Prostate gland (tissue), 2 donors: ENCODE data around the gene PRSS21.

Experiments used
- CTCF ChIP-seq, 4 experiments: fragments of 200-600 bp in 2 of 4; fragments of 450-650 bp in 2 of 4; sonication (generic) in 2 of 4; IDR thresholded peaks; 1 replicate in 3 of 4; 2 replicates in 1 of 4; pipeline ENCODE4 v1.5.1; 2016 to 2019; ENCODE audit warnings: antibody characterized with exemption in 4 of 4, mild to moderate bottlenecking in 2 of 4, moderate library complexity in 2 of 4
- POLR2AphosphoS5 ChIP-seq: sonication (generic); formaldehyde crosslinking; IDR thresholded peaks from one replicate; pipeline ENCODE4 v1.6.1; 2017; ENCODE audit warnings: antibody characterized with exemption

DNA sequence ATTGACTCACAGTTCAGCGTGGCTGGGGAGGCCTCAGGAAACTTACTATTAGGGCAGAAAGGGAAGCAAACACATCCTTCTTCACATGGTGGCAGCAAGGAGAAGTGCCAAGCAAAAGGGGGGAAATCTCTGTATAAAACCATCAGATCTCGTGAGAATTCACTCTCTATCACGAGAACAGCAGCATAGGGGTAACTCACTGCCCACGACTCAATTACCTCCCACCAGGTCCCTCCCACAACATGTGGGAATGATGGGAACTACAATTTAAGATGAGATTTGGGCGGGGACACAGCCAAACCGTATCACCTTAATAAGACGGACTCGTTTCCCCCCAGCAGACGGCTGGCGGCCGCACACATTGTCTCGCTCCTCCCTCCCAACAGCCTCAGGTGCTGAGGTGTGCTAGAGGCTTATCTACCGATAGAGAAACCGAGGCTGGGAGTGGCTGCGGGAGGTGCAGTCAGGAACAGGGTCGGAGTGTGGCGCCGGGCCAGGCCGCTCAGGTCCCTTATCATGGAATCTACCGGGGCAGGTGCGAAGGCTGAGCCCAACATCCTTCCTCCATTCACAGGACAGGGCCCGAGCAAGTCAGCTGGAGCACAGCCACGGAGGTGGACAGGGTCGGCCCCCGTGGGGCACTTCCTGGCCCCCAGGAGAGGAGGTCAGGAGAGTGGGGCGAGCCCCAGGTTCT is 8.2 kb downstream of the PRSS21 start:
- TF ChIP-seq CTCF (IDR thresholded peaks at IDR 0.05): no peak
- TF ChIP-seq POLR2AphosphoS5: no peak
